Lung microvascular endothelial cell (primary cell): ENCODE data around the gene PTPRN2. TPM values are rescaled to one million over a fixed set of nuclear protein-coding genes. Genes with fewer than 3 reads are reported as not detected.
"Not testable (repeated sequence)": the region's sequence is repeated elsewhere in the genome, so short reads cannot be mapped to it uniquely, and the experiment has no call there.

Source experiments
- DNase-seq, 2 donors: peaks; one replicate each; pipeline versions ENCODE4 v3.0.0 to v3.0.0-alpha.2; 2010; ENCODE audit warnings: low read depth in 2 of 2
- total RNA-seq: library from RNA; depleted of rRNA; stranded (reverse); fragments of >200 nt; gene quantifications from 2 replicates; pipeline ENCODE4 v1.2.1, GENCODE V29; 2014

PTPRN2 gene
- total RNA-seq, 1 donor from 2014 or later = 4.6 TPM

DNA sequence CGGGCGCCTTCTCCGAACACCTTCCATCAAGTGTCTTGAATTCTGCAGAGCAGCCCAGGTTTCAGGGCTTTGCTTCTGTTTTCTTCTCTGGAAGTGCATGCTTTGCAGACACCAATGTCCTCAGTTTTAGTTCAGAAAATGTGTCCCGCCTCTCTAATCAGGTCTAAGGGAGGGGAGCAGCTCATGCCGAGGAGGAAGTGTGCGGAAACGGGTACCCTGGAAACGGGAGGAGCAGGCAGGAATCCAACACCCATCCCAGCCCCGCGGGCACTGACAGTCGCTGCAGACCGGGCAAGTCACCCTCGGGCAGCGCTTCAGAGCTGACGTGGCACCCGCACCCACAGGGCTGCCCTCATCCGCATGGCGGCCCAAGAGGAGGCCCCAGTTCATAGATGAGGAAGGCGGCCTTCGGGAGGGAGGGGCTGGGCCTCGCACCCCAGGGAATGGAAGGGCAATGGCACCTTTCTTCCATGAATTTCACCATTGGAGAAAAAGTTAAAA is 912.1 kb downstream of the PTPRN2 start:
- DNase-seq = no peak

DNA sequence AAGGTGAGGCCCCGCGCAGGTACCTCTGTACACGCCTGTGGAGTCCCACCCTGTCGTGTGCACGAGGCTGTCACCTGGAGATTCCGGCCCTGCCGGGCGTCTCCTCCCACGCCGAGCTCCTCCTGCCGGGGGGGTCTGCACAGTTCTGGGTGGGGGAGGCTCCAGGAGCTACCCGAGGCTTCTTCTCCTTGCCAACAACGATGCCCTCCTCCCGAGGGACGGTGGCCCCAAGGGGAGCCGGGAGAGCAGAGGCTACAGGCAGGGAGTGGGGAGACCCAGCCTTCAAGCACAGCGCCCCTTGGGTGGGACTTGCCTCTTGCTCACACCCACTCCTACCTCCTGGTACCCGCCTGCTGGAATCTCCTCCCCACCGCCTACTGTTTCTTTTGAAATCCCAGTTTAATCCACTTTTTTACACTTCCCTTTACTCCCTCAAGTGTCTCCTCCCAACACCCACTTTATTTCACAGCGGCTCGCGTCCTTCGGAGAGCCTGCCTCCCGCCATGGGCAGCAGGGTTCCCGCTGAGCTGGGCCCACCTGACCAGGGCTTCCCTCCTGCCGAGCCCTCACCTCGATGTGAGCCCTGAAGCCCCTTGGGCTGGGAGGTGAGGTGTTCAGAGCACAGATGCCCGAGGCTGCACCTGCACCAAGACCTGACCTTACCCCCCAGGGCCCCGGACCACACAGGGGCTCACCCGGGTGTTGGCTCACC is 912.8 kb downstream of the PTPRN2 start:
- DNase-seq = no peak

DNA sequence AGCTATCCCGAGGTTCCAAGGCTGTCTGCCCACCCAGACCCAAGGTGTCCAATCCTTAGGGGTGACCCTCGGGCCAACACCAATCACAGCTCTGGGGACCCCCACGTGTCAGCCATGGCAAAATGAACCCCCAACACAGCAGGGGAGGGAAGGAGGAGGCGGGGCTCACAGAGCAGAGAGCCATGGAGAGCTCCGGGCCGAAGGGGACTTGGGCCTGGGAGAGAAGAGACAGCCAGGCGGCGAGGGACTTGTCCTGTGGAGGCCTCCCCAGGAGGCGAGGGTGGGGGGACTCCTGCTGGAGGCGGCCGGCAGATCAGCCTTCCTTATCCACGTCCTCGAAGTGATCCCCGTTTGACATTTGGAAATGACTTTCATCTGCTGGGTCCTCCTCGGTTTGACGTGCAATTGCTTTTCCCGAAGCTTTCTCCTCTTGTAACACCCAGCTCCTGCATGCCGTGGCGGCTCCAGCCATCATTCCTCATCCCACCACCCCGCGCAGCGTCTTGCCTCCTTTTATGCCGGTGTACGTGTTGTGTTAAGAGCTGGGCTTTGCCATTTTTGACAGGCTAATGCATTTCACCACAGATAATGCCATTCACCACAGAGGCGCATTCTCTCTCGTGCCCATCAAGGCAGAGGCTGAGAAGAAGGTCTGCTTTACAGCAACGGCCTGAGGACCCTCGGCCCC is 913.5 kb downstream of the PTPRN2 start:
- no peak for DNase-seq

DNA sequence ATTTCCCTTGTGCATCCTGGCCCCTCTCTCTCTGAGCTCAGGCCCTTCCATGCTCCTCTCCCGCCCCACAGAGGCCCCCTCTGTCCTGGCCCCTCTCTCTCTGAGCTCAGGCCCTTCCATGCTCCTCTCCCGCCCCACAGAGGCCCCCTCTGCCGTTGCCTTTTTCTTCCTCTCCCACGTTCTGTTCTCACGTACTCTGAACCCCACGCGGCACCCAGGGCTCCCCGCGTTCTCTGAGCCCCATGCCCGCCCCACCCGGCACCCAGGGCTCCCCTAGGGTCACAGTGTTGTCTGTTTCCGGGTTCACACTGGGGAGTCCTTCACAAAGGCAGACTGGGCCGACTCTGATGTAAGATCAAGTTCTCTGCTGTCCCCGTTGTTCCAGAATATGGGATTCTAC is 914.0 kb downstream of the PTPRN2 start:
- DNase-seq = no peak

DNA sequence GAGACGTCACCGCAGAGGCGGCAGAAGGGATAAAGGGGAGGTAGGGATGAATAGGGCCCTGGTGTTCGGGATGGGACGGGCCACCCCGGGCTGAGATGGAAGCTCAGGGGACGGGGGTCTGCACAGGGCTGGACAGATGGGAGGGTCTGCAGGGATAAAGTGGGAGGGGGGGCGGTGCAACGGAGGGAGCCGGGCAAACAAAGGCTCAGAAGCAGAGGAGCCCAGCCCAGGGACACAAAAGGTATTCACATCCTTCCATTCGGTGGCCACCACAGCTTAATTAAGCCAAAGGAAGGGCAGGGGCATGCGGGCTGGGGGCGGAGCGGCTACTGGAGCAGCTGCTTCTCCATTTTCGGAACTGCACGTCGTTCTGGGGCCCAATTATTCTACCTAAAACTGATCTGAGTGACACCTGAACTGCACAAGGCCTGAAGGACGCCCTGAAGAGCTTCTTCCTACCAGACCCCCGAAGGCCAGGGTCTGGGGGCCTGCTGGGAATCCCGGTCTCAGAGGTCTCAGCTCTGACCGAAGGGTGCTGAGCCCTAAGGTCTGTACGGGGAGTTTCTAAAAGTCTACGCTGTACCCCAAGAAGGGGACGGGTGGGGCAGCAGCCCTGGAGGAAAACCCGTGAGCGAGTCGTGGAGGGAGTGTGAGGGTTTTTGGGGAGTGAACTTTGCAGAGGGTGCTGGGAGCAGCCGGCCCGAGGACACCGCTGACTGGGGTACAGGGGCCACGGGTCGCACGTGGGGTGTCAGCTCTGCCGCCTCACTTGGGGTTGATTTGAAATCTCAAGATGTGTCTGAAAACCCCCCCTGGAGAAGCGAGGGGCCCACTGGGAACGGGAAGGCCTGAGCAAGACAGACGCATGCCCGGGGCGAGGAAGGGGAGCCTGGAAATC is 916.0 kb downstream of the PTPRN2 start:
- no peak for DNase-seq

DNA sequence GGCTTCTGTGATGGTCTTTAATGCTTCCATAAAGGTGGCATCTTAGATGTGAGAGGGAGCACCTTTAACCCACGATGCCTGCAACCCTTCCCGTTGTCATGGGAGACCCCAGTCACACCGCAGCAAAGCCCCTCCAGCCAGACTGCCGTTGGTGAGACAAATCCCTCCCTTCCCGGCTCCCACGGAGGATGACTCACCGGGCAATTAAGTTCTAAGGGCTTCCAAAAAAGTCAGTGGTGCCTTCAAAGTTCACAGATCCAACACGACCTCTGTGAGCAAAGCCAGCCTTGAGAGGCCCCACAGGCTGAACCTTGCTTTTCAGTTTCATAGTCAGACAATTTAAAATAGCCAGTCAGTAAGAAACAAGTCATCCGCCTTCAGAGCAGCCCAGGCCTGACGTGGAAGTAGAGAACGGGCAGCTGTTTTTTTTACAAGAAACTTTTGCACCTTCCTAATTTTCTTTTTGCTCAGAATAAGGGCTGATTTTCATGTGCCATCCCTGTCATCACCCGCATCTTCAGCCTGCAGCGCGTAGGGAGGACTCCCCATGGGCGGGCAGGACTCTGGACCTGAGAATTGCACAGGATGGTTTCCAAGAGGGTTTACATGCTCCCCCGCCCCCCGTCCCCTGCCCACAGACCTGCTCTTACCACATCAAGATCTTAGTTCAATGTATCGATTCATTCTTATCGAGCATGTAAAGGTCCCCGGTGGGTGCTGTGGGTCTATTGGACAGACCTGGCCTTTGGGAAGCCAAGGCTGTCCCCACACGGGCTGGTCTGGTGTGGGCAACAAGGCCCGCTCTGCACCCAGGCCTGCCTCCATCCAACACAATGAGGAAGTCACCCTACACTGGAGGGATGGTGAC is 916.9 kb downstream of the PTPRN2 start:
- no peak for DNase-seq

DNA sequence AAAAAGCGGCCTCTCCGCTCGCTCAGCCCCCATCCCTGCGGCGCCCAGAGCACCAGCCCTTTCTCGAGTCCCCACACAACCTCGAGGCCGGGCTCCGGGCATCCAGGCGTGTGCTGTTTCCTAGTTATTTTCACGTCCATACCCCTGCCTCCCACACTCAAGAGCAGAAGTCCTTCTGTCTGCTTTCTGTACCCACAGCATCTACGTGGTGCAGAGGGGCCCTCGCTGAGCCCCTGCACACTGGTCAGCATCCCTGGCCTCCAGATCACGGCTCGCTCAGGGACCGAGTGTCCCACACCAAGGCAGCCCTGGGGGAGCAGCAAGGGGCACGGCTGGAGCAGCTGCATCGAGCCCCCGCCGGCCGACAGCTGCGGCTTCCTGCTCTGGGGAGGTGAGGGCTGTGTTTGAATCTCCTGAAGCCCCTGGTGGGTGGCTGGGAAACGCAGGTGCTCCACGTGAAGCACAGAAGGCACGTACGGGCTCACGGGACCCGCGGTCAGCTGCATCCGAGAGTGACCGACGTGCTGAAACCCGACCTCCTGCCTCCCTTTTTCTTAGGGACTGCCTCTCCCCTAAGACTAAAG is 917.8 kb downstream of the PTPRN2 start:
- DNase-seq = no peak

DNA sequence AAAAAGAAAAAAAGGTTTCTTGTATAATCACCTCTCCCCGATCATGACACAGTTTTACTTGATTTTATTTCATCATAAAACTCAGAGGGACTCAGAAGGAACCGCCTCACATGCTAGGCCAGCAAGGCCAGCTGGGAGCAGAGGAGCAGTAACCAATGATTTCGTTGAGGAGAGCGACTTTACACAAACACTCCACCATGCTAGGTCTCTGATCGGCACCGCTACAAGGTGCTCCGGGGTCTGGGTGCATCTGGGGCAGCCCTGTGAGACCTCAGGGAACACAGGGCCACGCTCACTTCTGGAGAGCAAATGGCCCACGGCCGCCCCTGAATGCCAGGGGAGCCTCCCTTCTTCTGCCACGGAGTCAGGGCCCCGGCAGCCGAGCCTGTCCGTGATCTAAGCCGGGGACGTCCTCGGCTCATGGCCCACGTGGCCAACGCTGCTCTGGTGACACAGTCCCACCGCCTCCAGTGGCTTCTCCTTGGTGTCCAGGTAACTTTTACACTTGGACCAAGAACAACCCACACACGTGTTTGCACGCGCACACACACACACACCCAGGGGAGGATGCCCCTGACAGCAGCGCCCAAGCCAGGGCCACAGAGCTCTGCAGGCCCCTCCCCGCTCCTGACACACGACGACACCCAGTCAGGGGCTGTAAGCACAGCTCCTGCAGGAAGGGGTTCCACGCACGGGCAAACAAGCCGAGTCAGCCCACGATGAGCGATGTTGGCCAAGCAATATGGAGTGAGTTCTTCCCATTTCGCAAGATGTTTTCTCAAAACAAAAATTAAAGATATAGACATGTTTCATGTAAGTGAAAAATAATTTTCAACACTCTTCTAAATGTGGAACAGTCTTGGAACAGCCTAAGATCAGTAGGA is 918.5 kb downstream of the PTPRN2 start:
- no peak for DNase-seq

DNA sequence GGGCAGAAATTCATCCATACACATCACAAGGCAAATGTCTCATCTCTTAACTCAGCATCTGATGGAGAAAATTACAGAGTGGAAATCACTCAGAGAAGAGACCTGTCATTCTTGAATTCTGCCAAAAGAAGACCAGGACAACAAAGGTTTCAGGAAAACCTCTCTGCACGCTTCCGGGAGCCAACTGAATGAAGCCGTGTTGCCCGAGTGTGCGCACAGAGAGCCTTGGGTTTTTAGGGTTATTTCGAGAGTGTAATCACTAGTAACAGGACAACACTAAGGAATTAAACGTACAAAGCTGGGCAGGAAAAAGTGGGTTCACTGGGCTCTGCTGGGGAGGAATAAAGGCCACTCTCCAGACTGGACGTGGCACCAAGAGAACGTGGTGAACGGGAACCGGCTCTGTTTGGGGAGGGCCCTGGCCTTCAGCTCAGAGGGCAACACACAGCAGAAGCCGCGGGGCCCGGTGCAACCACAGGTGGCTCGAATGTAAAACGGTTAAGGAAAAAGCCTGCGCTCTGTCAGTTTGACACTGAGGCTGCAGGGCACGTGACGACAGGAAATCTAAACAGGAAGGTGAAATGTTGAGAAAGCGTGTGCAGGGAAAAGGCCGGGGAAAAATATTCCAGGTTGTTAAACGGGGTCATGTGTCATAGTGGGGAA is 919.3 kb downstream of the PTPRN2 start:
- DNase-seq = peak in 1 of 2 donors; percentile 33

DNA sequence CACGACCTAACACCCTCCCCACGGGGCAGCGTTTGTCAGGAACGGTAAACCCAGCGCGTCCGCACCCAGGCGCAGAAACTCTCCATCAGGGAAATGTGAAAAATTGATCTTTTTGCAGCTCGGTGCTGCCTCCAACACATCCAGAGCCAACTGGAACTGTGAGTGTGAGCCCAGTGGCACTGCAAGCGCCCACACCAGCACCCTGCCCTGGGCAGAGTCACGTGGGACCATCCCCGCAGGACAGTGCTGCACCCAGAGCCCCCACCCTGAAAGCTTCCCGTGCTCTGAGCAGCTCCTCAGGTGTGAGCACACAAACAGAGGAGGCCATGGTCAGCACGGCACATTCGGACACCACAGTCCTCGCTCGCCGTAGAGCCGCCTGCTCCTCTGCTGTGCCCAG is 919.9 kb downstream of the PTPRN2 start:
- DNase-seq = no peak

DNA sequence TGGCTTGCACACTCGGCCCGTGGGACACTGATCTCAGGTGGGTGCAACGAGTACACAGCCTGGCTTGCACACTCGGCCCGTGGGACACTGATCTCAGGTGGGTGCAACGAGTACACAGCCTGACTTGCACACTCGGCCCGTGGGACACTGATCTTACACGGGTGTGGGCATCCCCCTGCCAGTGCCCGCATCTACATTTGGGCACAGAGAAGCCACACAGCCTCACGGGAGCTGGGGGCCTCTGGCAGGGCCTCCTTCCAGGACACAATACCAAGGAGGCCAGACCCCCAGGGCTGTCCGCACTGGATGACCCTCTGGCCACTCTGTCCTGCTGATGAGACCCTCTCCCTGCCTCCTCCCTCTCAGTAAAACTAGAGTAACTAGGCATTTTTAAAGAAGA is 920.4 kb downstream of the PTPRN2 start:
- no peak for DNase-seq

DNA sequence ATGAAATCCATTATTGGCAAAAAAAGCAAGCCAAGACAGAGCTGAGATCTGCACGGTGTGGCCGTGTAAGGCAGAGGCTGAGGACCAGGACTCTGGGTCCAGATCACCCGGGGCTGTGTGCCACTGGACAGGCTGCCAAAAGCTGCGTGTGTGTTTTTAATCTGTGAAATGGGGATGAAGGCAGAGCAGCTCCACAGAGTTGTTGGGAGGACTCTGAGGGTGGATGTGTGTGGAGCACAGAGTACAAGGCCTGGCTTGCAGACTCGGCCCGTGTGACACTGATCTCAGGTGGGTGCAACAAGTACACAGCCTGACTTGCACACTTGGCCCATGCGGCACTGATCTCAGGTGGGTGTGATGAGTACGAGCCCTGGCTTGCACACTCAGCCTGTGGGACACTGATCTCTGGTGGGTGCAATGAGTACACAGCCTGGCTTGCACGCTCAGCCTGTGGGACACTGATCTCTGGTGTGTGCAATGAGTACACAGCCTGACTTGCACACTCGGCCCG is 921.0 kb downstream of the PTPRN2 start:
- no peak for DNase-seq

DNA sequence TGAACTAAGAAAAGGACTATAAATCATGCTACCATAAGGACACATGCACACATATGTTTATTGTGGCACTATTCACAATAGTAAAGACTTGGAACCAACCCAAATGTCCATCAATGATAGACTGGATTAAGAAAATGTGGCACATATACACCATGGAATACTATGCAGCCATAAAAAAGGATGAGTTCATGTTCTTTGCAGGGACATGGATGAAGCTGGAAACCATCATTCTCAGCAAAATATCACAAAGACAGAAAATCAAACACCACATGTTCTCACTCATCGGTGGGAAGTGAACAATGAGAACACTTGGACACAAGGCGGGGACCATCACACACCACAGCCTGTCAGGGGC is 922.0 kb downstream of the PTPRN2 start:
- DNase-seq = not testable (repeated sequence)

DNA sequence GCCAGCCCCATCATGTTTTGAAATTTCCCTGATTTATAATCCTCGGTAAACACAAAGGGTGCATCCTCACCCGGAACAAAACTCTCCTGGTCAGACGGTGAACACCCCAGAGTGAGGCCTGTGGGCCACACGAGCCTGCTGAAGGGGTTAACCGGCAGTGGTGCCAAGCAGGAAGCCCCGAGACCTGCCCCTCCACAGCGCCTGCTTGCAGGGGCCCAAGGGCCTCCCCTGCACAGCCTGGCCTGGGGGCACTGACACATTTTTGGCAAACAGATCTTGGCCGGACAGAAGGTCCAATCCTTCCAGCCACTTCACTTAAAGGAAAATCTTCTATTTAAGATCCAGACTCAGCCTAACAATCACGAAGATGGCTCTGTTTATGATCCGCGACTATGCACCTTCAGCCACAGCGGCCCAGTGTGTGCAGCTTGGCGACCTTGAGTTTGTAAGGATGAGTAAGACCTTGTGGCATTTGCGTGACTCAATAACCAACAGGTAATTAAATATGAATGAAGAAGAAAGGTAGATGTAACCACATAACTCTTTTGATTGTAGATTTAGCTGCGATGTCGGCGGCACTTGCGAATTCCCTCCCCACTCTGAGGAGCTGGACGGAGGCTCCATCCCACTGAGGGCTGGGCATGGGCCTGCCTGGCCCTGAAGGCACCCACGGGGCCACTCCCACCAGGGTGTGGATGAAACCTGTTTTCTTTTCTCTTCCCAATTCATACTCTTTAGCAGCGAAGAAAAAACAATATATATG is 922.6 kb downstream of the PTPRN2 start:
- DNase-seq = no peak

DNA sequence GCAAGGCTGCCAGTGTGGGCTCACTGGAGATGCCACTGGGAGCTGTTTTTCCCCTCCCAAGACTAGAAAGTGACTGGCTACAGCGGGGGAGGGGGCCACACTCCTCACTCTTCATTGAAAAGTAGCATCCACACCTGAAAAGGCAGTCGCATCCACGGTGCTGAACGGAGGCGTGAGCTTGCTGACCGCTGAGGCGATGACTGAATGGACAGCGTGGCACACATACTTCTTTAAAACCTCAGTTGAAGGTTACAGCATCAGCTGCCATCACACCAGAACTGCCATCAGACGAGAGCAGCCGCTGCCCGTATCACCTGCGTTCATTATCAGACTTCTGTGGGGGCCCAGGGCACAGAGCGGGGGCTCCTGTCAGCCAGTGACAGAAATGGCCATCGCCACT is 923.6 kb downstream of the PTPRN2 start:
- no peak for DNase-seq

DNA sequence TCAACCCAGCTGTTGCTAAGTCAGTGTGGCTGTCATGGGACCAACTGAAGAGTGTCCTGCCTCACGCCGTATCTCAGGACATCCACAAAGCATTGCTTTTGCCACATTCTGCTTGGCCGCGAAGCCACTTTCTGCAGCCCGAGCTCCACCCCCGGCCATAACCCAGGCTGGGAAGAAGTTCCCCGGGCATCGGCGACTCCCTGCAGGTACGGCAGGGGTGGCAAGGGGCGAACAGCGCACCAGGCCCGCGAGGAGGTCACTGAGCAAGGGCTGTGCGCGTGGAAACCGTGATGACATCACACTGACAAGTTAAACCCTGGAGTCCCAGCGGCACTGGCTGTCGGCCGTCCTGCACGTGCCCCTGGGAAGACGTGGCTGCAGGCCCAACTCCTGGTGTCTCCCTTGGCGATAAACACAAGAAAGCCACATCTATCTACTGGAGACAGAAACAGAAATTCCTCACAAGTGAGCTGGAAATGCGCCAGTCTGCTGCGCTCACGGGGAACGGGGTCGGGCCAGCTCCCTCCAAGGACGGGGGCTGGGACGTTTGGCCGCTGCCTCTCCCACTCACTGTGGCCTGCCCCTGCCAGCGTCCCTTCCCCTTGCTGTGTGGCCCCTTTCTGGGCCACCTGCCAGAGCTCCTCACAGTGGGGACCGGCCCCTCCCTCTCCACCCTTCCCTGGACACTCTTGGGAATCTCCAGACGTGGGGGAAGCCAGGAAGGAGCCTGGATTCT is 924.5 kb downstream of the PTPRN2 start:
- DNase-seq = no peak

DNA sequence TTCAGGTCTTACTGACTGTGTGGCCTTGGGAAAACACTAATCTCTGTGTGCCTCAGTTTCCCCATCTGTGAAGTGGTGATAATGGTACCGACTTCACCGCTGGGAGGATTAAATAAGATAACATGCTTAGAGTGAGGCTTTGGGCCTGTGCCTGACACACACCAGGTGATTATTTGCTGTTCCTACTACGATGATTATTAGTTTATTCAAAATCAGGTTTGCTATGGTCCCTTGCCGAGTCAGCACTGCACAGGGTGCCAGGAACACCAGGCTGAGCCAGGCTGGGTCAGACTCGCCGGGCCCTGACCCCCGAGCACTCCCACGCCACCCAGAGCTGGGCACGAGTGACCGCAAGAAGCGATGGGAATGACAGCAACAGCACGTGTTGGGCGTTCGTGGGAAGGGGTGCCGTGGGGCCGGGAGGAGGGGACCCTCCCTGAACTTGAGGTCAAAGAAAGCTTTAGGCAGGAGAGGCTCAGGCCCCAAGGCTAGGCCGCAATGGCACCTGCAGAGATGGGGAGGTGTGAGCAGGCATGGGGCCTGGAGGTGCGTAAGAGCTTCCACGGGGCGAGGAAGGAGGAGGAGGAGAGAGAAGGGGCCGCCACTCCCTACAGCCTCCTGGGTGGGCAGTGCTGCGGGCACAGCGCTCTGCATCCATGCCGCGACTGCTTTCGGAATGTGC is 925.4 kb downstream of the PTPRN2 start:
- no peak for DNase-seq
